Measurements from ENCODE around the gene UBE2G1. TPM values are rescaled to one million over a fixed set of nuclear protein-coding genes. Genes with fewer than 3 reads are reported as not detected.

Gene UBE2G1
- total and polyA plus RNA-seq, 2 donors from 2014 or later, result 26.7 to 50.9 TPM

GRCh38 chr17:4267402-4267801, 99.1 kb downstream of the UBE2G1 start:
- intact Hi-C loops (cut with DNase I), result no loop called here
- Histone ChIP-seq H3K4me1 (ENCODE audit: control insufficient read depth in 2 of 3, insufficient read depth in 2 of 3, low read depth in 1 of 3, low read length in 3 of 3) (peaks cover 0 to 10% (median 3%) of the 10 kb centered on the region in 3 donors), H3K9me3 (ENCODE audit: control insufficient read depth in 2 of 3, insufficient read depth in 1 of 3, low read length in 3 of 3) (no peaks in the 10 kb centered on the region), H3K27me3 (ENCODE audit: control insufficient read depth, insufficient read depth, low read length) (no peaks in the 10 kb centered on the region), H3K4me3 (ENCODE audit: low read length in 3 of 3) (no peak overlapping the region), H3K27ac (ENCODE audit: low read depth in 2 of 2, low read length in 2 of 2) (no peak overlapping the region), H3K36me3 (ENCODE audit: control insufficient read depth in 2 of 3, insufficient read depth in 3 of 3, low read length in 3 of 3) (peaks cover 3 to 5% (median 4%) of the 10 kb centered on the region in 3 donors), H3K9ac (ENCODE audit: low read length in 3 of 3) (no peak overlapping the region)
- TF ChIP-seq CTCF (IDR thresholded peaks at IDR 0.05; ENCODE audit: borderline replicate concordance, extremely low read depth, insufficient read depth), result no peak
- FAIRE-seq (no peak), DNase-seq (no peak)

- no peak overlapping the region for H3K9ac ChIP-seq (ENCODE audit: low read length in 3 of 3)
- no peak overlapping the region for H3K27ac ChIP-seq (ENCODE audit: low read depth in 2 of 2, low read length in 2 of 2)
- no peak for DNase-seq
- H3K36me3 ChIP-seq (ENCODE audit: control insufficient read depth in 2 of 3, insufficient read depth in 3 of 3, low read length in 3 of 3), result peaks cover 0 to 5% (median 4%) of the 10 kb centered on the region in 3 donors
- no peak for FAIRE-seq
- H3K4me3 ChIP-seq (ENCODE audit: low read length in 3 of 3), result no peak overlapping the region
- peaks cover 0 to 16% (median 3%) of the 10 kb centered on the region in 3 donors for H3K4me1 ChIP-seq (ENCODE audit: control insufficient read depth in 2 of 3, insufficient read depth in 2 of 3, low read depth in 1 of 3, low read length in 3 of 3)
- H3K27me3 ChIP-seq (ENCODE audit: control insufficient read depth, insufficient read depth, low read length), result no peaks in the 10 kb centered on the region
- intact Hi-C loops (cut with DNase I), result no loop called here
- TF ChIP-seq CTCF (IDR thresholded peaks at IDR 0.05; ENCODE audit: borderline replicate concordance, extremely low read depth, insufficient read depth), result no peak
- H3K9me3 ChIP-seq (ENCODE audit: control insufficient read depth in 2 of 3, insufficient read depth in 1 of 3, low read length in 3 of 3), result no peaks in the 10 kb centered on the region
Measured at GRCh38 chr17:4266550-4266949, 99.9 kb downstream of the UBE2G1 start.

GRCh38 chr17:4263282-4264215, 102.9 kb downstream of the UBE2G1 start, which contains the start of gene ANKFY1:
ANKFY1 (minus strand) TSS chr17:4263979; CDS start chr17:4263941, 38 bp downstream.
- Histone ChIP-seq H3K9ac (ENCODE audit: low read length in 3 of 3) (peak within 1 kb of the TSS; percentile 77 to 91 (median 84)), H3K27me3 (ENCODE audit: control insufficient read depth, insufficient read depth, low read length) (no peaks in the 10 kb centered on the region), H3K4me3 (ENCODE audit: low read length in 3 of 3) (peak within 1 kb of the TSS; percentile 93 to 94 (median 94)), H3K9me3 (ENCODE audit: control insufficient read depth in 2 of 3, insufficient read depth in 1 of 3, low read length in 3 of 3) (peaks cover 0 to 3% (median 0%) of the 10 kb centered on the region in 3 donors), H3K36me3 (ENCODE audit: control insufficient read depth in 2 of 3, insufficient read depth in 3 of 3, low read length in 3 of 3) (peaks cover 0 to 5% (median under 1%) of the 10 kb centered on the region in 3 donors), H3K27ac (ENCODE audit: low read depth in 2 of 2, low read length in 2 of 2) (peak within 1 kb of the TSS in 1 of 2 donors; percentile 51), H3K4me1 (ENCODE audit: control insufficient read depth in 2 of 3, insufficient read depth in 2 of 3, low read depth in 1 of 3, low read length in 3 of 3) (peaks cover 0 to 16% (median 3%) of the 10 kb centered on the region in 3 donors)
- intact Hi-C loops (cut with DNase I), result no loop called here
- TF ChIP-seq CTCF (IDR thresholded peaks at IDR 0.05; ENCODE audit: borderline replicate concordance, extremely low read depth, insufficient read depth), result peak; percentile 7
- FAIRE-seq (no peak), DNase-seq (peak; percentile 98 to 99 (median 98))
